SK-N-MC (cell line): ENCODE data around the gene OXTR.

Experiments
- DNase-seq: peaks from one replicate; pipeline ENCODE4 v3.0.0-alpha.2; 2011; ENCODE audit warnings: low read depth, low spot score
- H3K27ac ChIP-seq: fragments of 200-600 bp; sonication (generic); 2 replicates; pipeline ENCODE4 v1.5.1; 2016; ENCODE audit warnings: mixed run types
- H3K36me3 ChIP-seq: fragments of 200-600 bp; sonication (generic); 2 replicates; pipeline ENCODE4 v1.6.1; 2017; ENCODE audit warnings: antibody characterized with exemption, low read length, mixed read lengths; ENCODE audit not compliant: insufficient read depth
- H3K4me3 ChIP-seq: fragments of 200-600 bp; sonication (generic); 2 replicates; pipeline ENCODE4 v1.5.1; 2016
- H3K9ac ChIP-seq: fragments of 200-600 bp; sonication (generic); 2 replicates; pipeline ENCODE4 v1.8.0; 2017; ENCODE audit warnings: mixed run types, mixed read lengths; ENCODE audit not compliant: insufficient read length
- H3K9me3 ChIP-seq: fragments of 200-600 bp; sonication (generic); 2 replicates; pipeline ENCODE4 v1.6.1; 2017; ENCODE audit warnings: low read depth, mild to moderate bottlenecking, antibody characterized with exemption, low read length, moderate library complexity, mixed read lengths
- EZH2 ChIP-seq: fragments of 200-600 bp; sonication (generic); IDR thresholded peaks from one replicate; pipeline ENCODE4 v1.6.1; 2017; ENCODE audit warnings: antibody characterized with exemption
- FOXP2 ChIP-seq: optimal IDR thresholded peaks from 2 replicates; pipeline ENCODE3; 2011; ENCODE audit warnings: mild to moderate bottlenecking, moderate library complexity; ENCODE audit not compliant: insufficient read depth; ENCODE audit errors: extremely low read length, control extremely low read depth
- POLR2AphosphoS5 ChIP-seq: IDR thresholded peaks from 2 replicates; pipeline ENCODE4 v1.6.1; 2012; ENCODE audit warnings: mild to moderate bottlenecking, low read depth, low read length, borderline replicate concordance

The OXTR gene

GRCh38 chr3:8793242-8793641 is 23.8 kb upstream of the OXTR start:
- H3K4me3 ChIP-seq, result no peak overlapping the region
- TF ChIP-seq POLR2AphosphoS5 (no peak), FOXP2 (no peak), EZH2 (no peak)

GRCh38 chr3:8790529-8790928 is 21.1 kb upstream of the OXTR start:
- Histone ChIP-seq H3K4me3 (no peak overlapping the region), H3K9me3 (no peaks in the 10 kb centered on the region), H3K36me3 (no peaks in the 10 kb centered on the region), H3K9ac (no peak overlapping the region), H3K27ac (no peak overlapping the region)
- no peak for TF ChIP-seq POLR2AphosphoS5
- no peak for TF ChIP-seq EZH2
- no peak for TF ChIP-seq FOXP2
- DNase-seq, result no peak

More at GRCh38 chr3:8793242-8793641, 23.8 kb upstream of the OXTR start:
- H3K27ac ChIP-seq, result no peak overlapping the region
- DNase-seq, result no peak
- no peaks in the 10 kb centered on the region for H3K36me3 ChIP-seq
- H3K9ac ChIP-seq, result no peak overlapping the region
- no peaks in the 10 kb centered on the region for H3K9me3 ChIP-seq

GRCh38 chr3:8784676-8785435 is 15.4 kb upstream of the OXTR start:
- Histone ChIP-seq H3K36me3 (no peaks in the 10 kb centered on the region), H3K9ac (no peak overlapping the region), H3K4me3 (no peak overlapping the region), H3K9me3 (no peaks in the 10 kb centered on the region), H3K27ac (no peak overlapping the region)
- no peak for DNase-seq
- TF ChIP-seq FOXP2, result no peak
- TF ChIP-seq POLR2AphosphoS5, result no peak
- no peak for TF ChIP-seq EZH2

GRCh38 chr3:8780279-8780678 is 10.9 kb upstream of the OXTR start:
- TF ChIP-seq EZH2 (no peak), FOXP2 (no peak), POLR2AphosphoS5 (no peak)
- DNase-seq, result no peak
- Histone ChIP-seq H3K36me3 (no peaks in the 10 kb centered on the region), H3K9me3 (no peaks in the 10 kb centered on the region), H3K4me3 (no peak overlapping the region), H3K9ac (no peak overlapping the region), H3K27ac (no peak overlapping the region)

GRCh38 chr3:8778475-8778874 is 9.1 kb upstream of the OXTR start:
- Histone ChIP-seq H3K9me3 (no peaks in the 10 kb centered on the region), H3K9ac (no peak overlapping the region), H3K4me3 (no peak overlapping the region), H3K27ac (no peak overlapping the region), H3K36me3 (no peaks in the 10 kb centered on the region)
- no peak for TF ChIP-seq EZH2
- no peak for TF ChIP-seq FOXP2
- no peak for TF ChIP-seq POLR2AphosphoS5
- no peak for DNase-seq

- H3K9ac ChIP-seq, result no peak overlapping the region
- H3K9me3 ChIP-seq, result no peaks in the 10 kb centered on the region
- DNase-seq, result no peak
- H3K36me3 ChIP-seq, result no peaks in the 10 kb centered on the region
- TF ChIP-seq FOXP2, result no peak
- TF ChIP-seq POLR2AphosphoS5, result no peak
- no peak for TF ChIP-seq EZH2
- no peak overlapping the region for H3K4me3 ChIP-seq
- no peak overlapping the region for H3K27ac ChIP-seq
Measured at GRCh38 chr3:8777978-8778267, 8.5 kb upstream of the OXTR start.

GRCh38 chr3:8777201-8777977 is 8.0 kb upstream of the OXTR start:
- no peak overlapping the region for H3K4me3 ChIP-seq
- no peak overlapping the region for H3K9ac ChIP-seq
- H3K27ac ChIP-seq, result no peak overlapping the region
- H3K9me3 ChIP-seq, result no peaks in the 10 kb centered on the region
- no peaks in the 10 kb centered on the region for H3K36me3 ChIP-seq
- no peak for DNase-seq
- TF ChIP-seq POLR2AphosphoS5, result no peak
- TF ChIP-seq EZH2, result no peak
- TF ChIP-seq FOXP2, result no peak

GRCh38 chr3:8776406-8776805 is 7.0 kb upstream of the OXTR start:
- DNase-seq, result no peak
- no peak overlapping the region for H3K9ac ChIP-seq
- no peak overlapping the region for H3K27ac ChIP-seq

More at GRCh38 chr3:8776406-8776805, 7.0 kb upstream of the OXTR start:
- TF ChIP-seq EZH2 (no peak), POLR2AphosphoS5 (no peak), FOXP2 (no peak)
- Histone ChIP-seq H3K36me3 (no peaks in the 10 kb centered on the region), H3K4me3 (no peak overlapping the region), H3K9me3 (no peaks in the 10 kb centered on the region)
